Activated CD4-positive, alpha-beta T cell treated with anti-CD3 and anti-CD28 coated beads, Interleukin-2, amount 50 U/mL, for 24 hours (primary cell): Measurements from ENCODE around the gene MPZ.
"Not testable (repeated sequence)": the region's sequence is repeated elsewhere in the genome, so short reads cannot be mapped to it uniquely, and the experiment has no call there.

Experiments used
- DNase-seq, 2 donors: peaks; one replicate each; pipeline ENCODE4 v3.0.0-alpha.2; 2020; ENCODE audit warnings: low read depth in 1 of 2, low spot score in 1 of 2

Gene MPZ

GRCh38 chr1:161255955-161256520 lies 53.7 kb downstream of the MPZ start:
- not testable (repeated sequence) for DNase-seq

GRCh38 chr1:161255302-161255701 lies 54.5 kb downstream of the MPZ start:
- not testable (repeated sequence) for DNase-seq
